Prostate gland (tissue), 2 donors: ENCODE data around the gene TMEM131L. TPM values are rescaled to one million over a fixed set of nuclear protein-coding genes. Genes with fewer than 3 reads are reported as not detected.

ENCODE experiments used
- DNase-seq: peaks from one replicate; pipeline ENCODE4 v3.0.0-alpha.2; 2019; ENCODE audit warnings: low spot score
- H3K27ac ChIP-seq, 2 donors: fragments of 200-600 bp; sonication (generic); 2 replicates each; pipeline ENCODE4 v1.5.1; 2017 to 2019
- H3K27me3 ChIP-seq: fragments of 200-600 bp; sonication (generic); replicated peaks from 2 replicates; pipeline ENCODE4 v1.5.1; 2019; ENCODE audit not compliant: insufficient read depth
- H3K36me3 ChIP-seq, 2 donors: fragments of 200-600 bp; sonication (generic); 1 replicate in 1 of 2; 2 replicates in 1 of 2; pipeline versions ENCODE4 v1.5.1 to v1.8.1; 2017 to 2019
- H3K4me1 ChIP-seq: fragments of 200-600 bp; sonication (generic); replicated peaks from 2 replicates; pipeline ENCODE4 v1.5.1; 2019
- H3K4me3 ChIP-seq, 2 donors: fragments of 200-600 bp; sonication (generic); 2 replicates each; pipeline ENCODE4 v1.5.1; 2017 to 2019
- H3K9me3 ChIP-seq: fragments of 200-600 bp; sonication (generic); 2 replicates; pipeline ENCODE4 v1.5.1; 2017
- CTCF ChIP-seq, 4 experiments: fragments of 200-600 bp in 2 of 4; fragments of 450-650 bp in 2 of 4; sonication (generic) in 2 of 4; IDR thresholded peaks; 1 replicate in 3 of 4; 2 replicates in 1 of 4; pipeline ENCODE4 v1.5.1; 2016 to 2019; ENCODE audit warnings: antibody characterized with exemption in 4 of 4, mild to moderate bottlenecking in 2 of 4, moderate library complexity in 2 of 4
- POLR2A ChIP-seq: fragments of 450-650 bp; IDR thresholded peaks from one replicate; pipeline ENCODE4 v1.6.1; 2016; ENCODE audit warnings: antibody characterized with exemption, mild to moderate bottlenecking
- POLR2AphosphoS5 ChIP-seq: sonication (generic); formaldehyde crosslinking; IDR thresholded peaks from one replicate; pipeline ENCODE4 v1.6.1; 2017; ENCODE audit warnings: antibody characterized with exemption
- WGBS: methylation state at CpG from one replicate; pipeline ENCODE4 v1.1.5; 2018; 5-methylcytosine and 5-hydroxymethylcytosine counted together
- intact Hi-C: fragments of 100-400 bp; cut with DNase I; formaldehyde crosslinking; loops from one replicate; pipeline ENCODE4 v1.14.2; 2022
- total RNA-seq, 2 donors: library from RNA; depleted of rRNA; stranded (reverse); fragments of >200 nt; gene quantifications; one replicate each; pipeline ENCODE4 v1.1.0, GENCODE V29; 2016

The TMEM131L gene
- total RNA-seq, 2 donors from 2014 or later = 9.3 to 12.5 TPM

- H3K4me3 ChIP-seq = no peak overlapping the region
- intact Hi-C loops = no loop called here
- H3K36me3 ChIP-seq = no peaks in the 10 kb centered on the region
- whole genome bisulfite sequencing = 92% methylated on average over 4 of the region's 4 CpGs
- DNase-seq = no peak
- no peaks in the 10 kb centered on the region for H3K9me3 ChIP-seq
- no peak overlapping the region for H3K27ac ChIP-seq
- H3K4me1 ChIP-seq = no peaks in the 10 kb centered on the region
- H3K27me3 ChIP-seq = no peaks in the 10 kb centered on the region
- TF ChIP-seq CTCF (IDR thresholded peaks at IDR 0.05) = no peak
Observed at GRCh38 chr4:153427363-153428071, 38.6 kb upstream of the TMEM131L start.

GRCh38 chr4:153428941-153429475 is 37.2 kb upstream of the TMEM131L start:
- no peak overlapping the region for H3K4me3 ChIP-seq
- H3K27ac ChIP-seq = no peak overlapping the region
- no peak for DNase-seq
- H3K36me3 ChIP-seq = no peaks in the 10 kb centered on the region
- TF ChIP-seq POLR2AphosphoS5 = no peak
- TF ChIP-seq POLR2A = no peak
- TF ChIP-seq CTCF (IDR thresholded peaks at IDR 0.05) = no peak
- intact Hi-C loops = no loop called here
- H3K4me1 ChIP-seq = no peaks in the 10 kb centered on the region
- H3K9me3 ChIP-seq = no peaks in the 10 kb centered on the region
- H3K27me3 ChIP-seq = no peaks in the 10 kb centered on the region
- WGBS = 33% methylated on average over 3 of the region's 3 CpGs

GRCh38 chr4:153432965-153433753 is 33.0 kb upstream of the TMEM131L start:
- intact Hi-C loops = loop anchor here (10.0 kb wide), 2 partner anchors 88 to 142 kb away; partner anchors contain the start of gene MND1
- 66% methylated on average over 12 of the region's 12 CpGs for WGBS
- Histone ChIP-seq H3K27ac (no peak overlapping the region), H3K4me1 (no peaks in the 10 kb centered on the region), H3K9me3 (no peaks in the 10 kb centered on the region), H3K36me3 (no peaks in the 10 kb centered on the region), H3K27me3 (no peaks in the 10 kb centered on the region), H3K4me3 (no peak overlapping the region)
- peak; percentile 69 for DNase-seq
- no peak for TF ChIP-seq POLR2A
- peak; percentile 35 to 89 (median 74) for TF ChIP-seq CTCF (IDR thresholded peaks at IDR 0.05)
- TF ChIP-seq POLR2AphosphoS5 = peak; percentile 80

GRCh38 chr4:153433754-153434105 is 32.4 kb upstream of the TMEM131L start:
- H3K27ac ChIP-seq = no peak overlapping the region
- no peak overlapping the region for H3K4me3 ChIP-seq
- no peaks in the 10 kb centered on the region for H3K4me1 ChIP-seq
- H3K36me3 ChIP-seq = no peaks in the 10 kb centered on the region
- H3K27me3 ChIP-seq = no peaks in the 10 kb centered on the region
- no peak for TF ChIP-seq POLR2A
- no peak for TF ChIP-seq POLR2AphosphoS5
- no peak for TF ChIP-seq CTCF (IDR thresholded peaks at IDR 0.05)
- 17% methylated on average over 3 of the region's 3 CpGs for WGBS
- DNase-seq = no peak
- intact Hi-C loops = loop anchor here (10.0 kb wide), 2 partner anchors 89 to 141 kb away; partner anchors contain the start of gene MND1
- H3K9me3 ChIP-seq = no peaks in the 10 kb centered on the region
